Stimulated activated CD8-positive, alpha-beta memory T cell treated with anti-CD3 and anti-CD28 coated beads, Interleukin-2, amount 100 ng/mL, for 1 hour (primary cell): ENCODE measurements around the gene KLHL6.
"Not testable (repeated sequence)": the region's sequence is repeated elsewhere in the genome, so short reads cannot be mapped to it uniquely, and the experiment has no call there.

Source experiments
- DNase-seq, 2 donors: peaks; one replicate each; pipeline ENCODE4 v3.0.0-alpha.2; 2020; ENCODE audit warnings: low read depth in 2 of 2

Gene KLHL6

GRCh38 chr3:183485093-183485492 lies 70.4 kb downstream of the KLHL6 start:
- no peak for DNase-seq

- DNase-seq, result no peak
Measured at GRCh38 chr3:183484431-183485075, 71.0 kb downstream of the KLHL6 start.

- no peak for DNase-seq
Measured at GRCh38 chr3:183481582-183481981, 73.9 kb downstream of the KLHL6 start.

GRCh38 chr3:183478501-183478900 lies 77.0 kb downstream of the KLHL6 start:
- DNase-seq, result no peak

GRCh38 chr3:183477801-183478456 lies 77.6 kb downstream of the KLHL6 start:
- DNase-seq, result no peak

GRCh38 chr3:183475764-183476162 lies 79.7 kb downstream of the KLHL6 start:
- not testable (repeated sequence) for DNase-seq

- DNase-seq, result no peak
Measured at GRCh38 chr3:183475016-183475763, 80.3 kb downstream of the KLHL6 start.

- DNase-seq, result no peak
Measured at GRCh38 chr3:183473969-183474368, 81.5 kb downstream of the KLHL6 start.

GRCh38 chr3:183472155-183472554 lies 83.4 kb downstream of the KLHL6 start:
- no peak for DNase-seq

GRCh38 chr3:183468424-183468823 lies 87.1 kb downstream of the KLHL6 start:
- no peak for DNase-seq

- DNase-seq, result no peak
Measured at GRCh38 chr3:183466575-183466974, 88.9 kb downstream of the KLHL6 start.

GRCh38 chr3:183465710-183466109 lies 89.8 kb downstream of the KLHL6 start:
- DNase-seq, result not testable (repeated sequence)

- no peak for DNase-seq
Measured at GRCh38 chr3:183464480-183464879, 91.0 kb downstream of the KLHL6 start.

GRCh38 chr3:183460081-183461055 lies 95.1 kb downstream of the KLHL6 start:
- DNase-seq, result no peak

- no peak for DNase-seq
Measured at GRCh38 chr3:183455089-183455488, 100.4 kb downstream of the KLHL6 start.

GRCh38 chr3:183454064-183454463 lies 101.4 kb downstream of the KLHL6 start:
- no peak for DNase-seq

GRCh38 chr3:183449791-183450190 lies 105.7 kb downstream of the KLHL6 start:
- DNase-seq, result no peak

- DNase-seq, result no peak
Measured at GRCh38 chr3:183449391-183449790, 106.1 kb downstream of the KLHL6 start.

- DNase-seq, result no peak
Measured at GRCh38 chr3:183448369-183449128, 107.0 kb downstream of the KLHL6 start.

- DNase-seq, result peak; percentile 44
Measured at GRCh38 chr3:183447206-183448001, 108.1 kb downstream of the KLHL6 start.
